Vagina (tissue), 2 donors: ENCODE results near the gene TRIO.

Experiments
- CTCF ChIP-seq, 3 experiments: fragments of 450-650 bp in 2 of 3; fragments of 200-600 bp in 1 of 3; sonication (generic) in 1 of 3; IDR thresholded peaks; one replicate each; pipeline ENCODE4 v1.5.1; 2017 to 2019; ENCODE audit warnings: antibody characterized with exemption in 3 of 3, mild to moderate bottlenecking in 2 of 3, moderate library complexity in 2 of 3
- POLR2A ChIP-seq, 2 donors: fragments of 450-650 bp; IDR thresholded peaks; one replicate each; pipeline ENCODE4 v1.6.1; 2017; ENCODE audit warnings: antibody characterized with exemption in 2 of 2, mild to moderate bottlenecking in 2 of 2, moderate library complexity in 2 of 2

- TF ChIP-seq CTCF (IDR thresholded peaks at IDR 0.05) (no peak), POLR2A (IDR thresholded peaks at IDR 0.05) (no peak)
Measured at GRCh38 chr5:14309878-14310531, 166.9 kb downstream of the TRIO start.
